Loucy (cell line): ENCODE results near the gene NOLC1.

Experiments
- H2AFZ ChIP-seq: fragments of 200-600 bp; sonication (generic); 2 replicates; pipeline ENCODE4 v1.6.0; 2016; ENCODE audit warnings: antibody characterized with exemption, mild to moderate bottlenecking, low read length, moderate library complexity
- H3F3A ChIP-seq: fragments of 200-600 bp; 2 replicates; pipeline ENCODE4 v1.6.0; 2016; ENCODE audit warnings: antibody characterized with exemption, low read depth, mild to moderate bottlenecking
- H3K27me3 ChIP-seq: fragments of 200-600 bp; sonication (generic); 2 replicates; pipeline ENCODE4 v1.6.1; 2014; ENCODE audit warnings: low read length, mild to moderate bottlenecking; ENCODE audit not compliant: insufficient read depth, poor library complexity, severe bottlenecking
- H3K36me3 ChIP-seq: fragments of 200-600 bp; sonication (generic); 2 replicates; pipeline ENCODE4 v1.6.1; 2016; ENCODE audit warnings: low read length; ENCODE audit not compliant: insufficient read depth
- H3K4me1 ChIP-seq: fragments of 200-600 bp; sonication (generic); 2 replicates; pipeline ENCODE4 v1.5.1; 2014; ENCODE audit warnings: low read length, mild to moderate bottlenecking; ENCODE audit not compliant: insufficient read depth, poor library complexity, severe bottlenecking
- H3K4me2 ChIP-seq: fragments of 200-600 bp; sonication (generic); 2 replicates; pipeline ENCODE4 v1.6.0; 2014; ENCODE audit warnings: antibody characterized with exemption, low read length, low read depth, mild to moderate bottlenecking; ENCODE audit not compliant: poor library complexity, severe bottlenecking
- H3K4me3 ChIP-seq: fragments of 200-600 bp; sonication (generic); 2 replicates; pipeline ENCODE4 v1.5.1; 2014; ENCODE audit warnings: low read length, mild to moderate bottlenecking, mixed read lengths; ENCODE audit not compliant: poor library complexity, severe bottlenecking
- H3K79me2 ChIP-seq: fragments of 200-600 bp; sonication (generic); 2 replicates; pipeline ENCODE4 v1.6.1; 2014; ENCODE audit warnings: low read length; ENCODE audit not compliant: insufficient read depth
- H3K9ac ChIP-seq: fragments of 200-600 bp; sonication (generic); 2 replicates; pipeline ENCODE4 v1.6.0; 2014; ENCODE audit warnings: mild to moderate bottlenecking, low read depth, low read length, moderate library complexity; ENCODE audit not compliant: poor library complexity, severe bottlenecking
- H3K9me2 ChIP-seq: fragments of 200-600 bp; sonication (generic); replicated peaks from 2 replicates; pipeline ENCODE4 v1.6.1; 2016; ENCODE audit warnings: low read depth, low read length, mixed read lengths
- H3K9me3 ChIP-seq: fragments of 200-600 bp; sonication (generic); 2 replicates; pipeline ENCODE4 v1.6.1; 2014; ENCODE audit warnings: mild to moderate bottlenecking, antibody characterized with exemption, low read length, low read depth; ENCODE audit not compliant: insufficient read depth
- H4K20me1 ChIP-seq: fragments of 200-600 bp; sonication (generic); 2 replicates; pipeline ENCODE4 v1.6.0; 2014; ENCODE audit warnings: antibody characterized with exemption, low read length, mild to moderate bottlenecking; ENCODE audit not compliant: insufficient read depth, poor library complexity, severe bottlenecking
- EZH2phosphoT487 ChIP-seq: fragments of 200-600 bp; IDR thresholded peaks from 2 replicates; pipeline ENCODE4 v1.6.1; 2018; ENCODE audit warnings: antibody characterized with exemption, mild to moderate bottlenecking, moderate library complexity, borderline replicate concordance
- TF ChIP-seq, protein P1 (sequence below): fragments of 200-600 bp; sonication (generic); conservative IDR thresholded peaks from 2 replicates; pipeline ENCODE4 v1.5.1; 2014; ENCODE audit warnings: mild to moderate bottlenecking, antibody characterized with exemption, low read length

NOLC1 gene

DNA sequence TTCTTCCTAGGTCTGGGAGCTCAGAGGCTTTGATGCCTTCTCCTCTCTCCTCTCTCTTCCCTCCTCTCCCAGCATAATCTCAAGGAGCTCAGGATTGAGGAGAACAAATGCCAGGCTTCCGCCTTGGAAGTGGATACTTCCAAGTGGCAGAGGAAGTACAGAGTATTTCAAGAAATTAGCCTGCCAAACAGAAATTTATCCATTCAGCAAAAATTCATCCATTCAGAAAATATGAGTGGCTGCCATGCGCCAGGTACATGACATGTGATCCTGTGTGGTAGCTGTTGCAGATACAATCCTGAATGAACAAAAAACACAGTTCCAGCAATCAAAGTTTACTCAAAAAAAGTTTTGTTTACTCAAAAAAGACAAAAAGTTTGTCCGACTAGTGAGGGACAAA lies 18.4 kb downstream of the NOLC1 start:
- H3K9me2 ChIP-seq: no peaks in the 10 kb centered on the region
- TF ChIP-seq, protein P1, sequence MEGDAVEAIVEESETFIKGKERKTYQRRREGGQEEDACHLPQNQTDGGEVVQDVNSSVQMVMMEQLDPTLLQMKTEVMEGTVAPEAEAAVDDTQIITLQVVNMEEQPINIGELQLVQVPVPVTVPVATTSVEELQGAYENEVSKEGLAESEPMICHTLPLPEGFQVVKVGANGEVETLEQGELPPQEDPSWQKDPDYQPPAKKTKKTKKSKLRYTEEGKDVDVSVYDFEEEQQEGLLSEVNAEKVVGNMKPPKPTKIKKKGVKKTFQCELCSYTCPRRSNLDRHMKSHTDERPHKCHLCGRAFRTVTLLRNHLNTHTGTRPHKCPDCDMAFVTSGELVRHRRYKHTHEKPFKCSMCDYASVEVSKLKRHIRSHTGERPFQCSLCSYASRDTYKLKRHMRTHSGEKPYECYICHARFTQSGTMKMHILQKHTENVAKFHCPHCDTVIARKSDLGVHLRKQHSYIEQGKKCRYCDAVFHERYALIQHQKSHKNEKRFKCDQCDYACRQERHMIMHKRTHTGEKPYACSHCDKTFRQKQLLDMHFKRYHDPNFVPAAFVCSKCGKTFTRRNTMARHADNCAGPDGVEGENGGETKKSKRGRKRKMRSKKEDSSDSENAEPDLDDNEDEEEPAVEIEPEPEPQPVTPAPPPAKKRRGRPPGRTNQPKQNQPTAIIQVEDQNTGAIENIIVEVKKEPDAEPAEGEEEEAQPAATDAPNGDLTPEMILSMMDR: no peak
- TF ChIP-seq EZH2phosphoT487: no peak
- H3K4me3 ChIP-seq: no peak overlapping the region
- no peak overlapping the region for H3K9ac ChIP-seq
- no peaks in the 10 kb centered on the region for H3K27me3 ChIP-seq
- H3F3A ChIP-seq: no peaks in the 10 kb centered on the region
- no peak overlapping the region for H3K4me2 ChIP-seq
- H2AFZ ChIP-seq: no peak overlapping the region
- H3K36me3 ChIP-seq: no peaks in the 10 kb centered on the region
- no peaks in the 10 kb centered on the region for H3K4me1 ChIP-seq
- no peaks in the 10 kb centered on the region for H3K9me3 ChIP-seq
- H4K20me1 ChIP-seq: no peaks in the 10 kb centered on the region
- no peaks in the 10 kb centered on the region for H3K79me2 ChIP-seq

DNA sequence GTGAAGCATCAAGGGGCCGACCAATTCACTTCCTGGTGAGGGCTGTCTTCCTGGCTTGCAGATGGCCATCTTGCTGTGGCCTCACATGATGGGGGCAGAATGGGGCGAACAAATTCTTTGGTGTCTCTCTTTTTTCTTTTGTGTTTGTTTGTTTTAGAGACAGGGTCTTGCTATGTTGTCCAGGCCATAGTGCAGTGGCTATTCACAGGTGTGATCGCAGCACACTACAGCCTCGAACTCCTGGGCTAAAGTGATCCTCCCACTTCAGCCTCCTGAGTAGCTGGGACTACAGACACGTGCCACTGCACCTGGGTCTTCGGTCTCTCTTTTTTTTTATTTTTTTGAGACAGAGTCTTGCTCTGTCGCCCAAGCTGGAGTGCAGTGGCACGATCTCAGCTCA lies 20.1 kb downstream of the NOLC1 start:
- Histone ChIP-seq H3K4me2 (no peak overlapping the region), H3K4me3 (no peak overlapping the region), H3K9ac (no peak overlapping the region), H4K20me1 (no peaks in the 10 kb centered on the region), H3K9me3 (no peaks in the 10 kb centered on the region), H3K9me2 (no peaks in the 10 kb centered on the region), H3K79me2 (no peaks in the 10 kb centered on the region), H2AFZ (peak overlapping the region; percentile 52; the same call in 1 of the 2 replicates), H3K4me1 (no peaks in the 10 kb centered on the region), H3K36me3 (no peaks in the 10 kb centered on the region), H3F3A (no peaks in the 10 kb centered on the region), H3K27me3 (no peaks in the 10 kb centered on the region)
- TF ChIP-seq, protein P1: no peak
- no peak for TF ChIP-seq EZH2phosphoT487

DNA sequence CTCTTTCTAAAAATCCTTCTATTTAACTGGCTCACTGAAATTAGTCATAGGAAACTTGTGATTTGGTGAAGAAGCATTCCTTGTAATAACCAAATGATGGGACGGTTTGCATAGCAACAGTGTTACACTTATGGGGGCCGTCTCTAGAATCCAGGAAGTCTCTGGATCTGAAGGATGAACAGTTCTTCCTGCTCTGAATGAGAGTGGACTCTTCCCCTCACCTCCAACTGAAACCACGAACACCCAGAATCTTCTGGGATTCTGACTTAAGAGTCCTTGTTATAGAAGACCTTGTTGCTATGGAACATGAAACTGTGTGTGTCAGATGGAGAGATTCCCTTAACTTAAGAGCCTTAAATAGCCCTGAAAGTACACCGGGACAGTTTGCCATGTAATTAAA lies 23.2 kb downstream of the NOLC1 start:
- no peaks in the 10 kb centered on the region for H3K79me2 ChIP-seq
- TF ChIP-seq, protein P1: no peak
- TF ChIP-seq EZH2phosphoT487: no peak
- H3F3A ChIP-seq: no peaks in the 10 kb centered on the region
- no peaks in the 10 kb centered on the region for H3K36me3 ChIP-seq
- H3K27me3 ChIP-seq: peaks cover 5% of the 10 kb centered on the region
- H3K9me3 ChIP-seq: no peaks in the 10 kb centered on the region
- H3K4me1 ChIP-seq: no peaks in the 10 kb centered on the region
- no peak overlapping the region for H2AFZ ChIP-seq
- no peak overlapping the region for H3K4me3 ChIP-seq
- H4K20me1 ChIP-seq: no peaks in the 10 kb centered on the region
- no peaks in the 10 kb centered on the region for H3K9me2 ChIP-seq
- H3K9ac ChIP-seq: no peak overlapping the region
- H3K4me2 ChIP-seq: no peak overlapping the region
